Dendritic cell treated with granulocyte-macrophage colony-stimulating factor and Interleukin-4, amounts not matched to agents 40 ng/mL and 50 ng/mL, for 4 days (primary cell): ENCODE results near the gene GLUD1.
A peak's percentile ranks its signal among the peaks of the same experiment; 100 is the strongest.
"Not testable (repeated sequence)": the region's sequence is repeated elsewhere in the genome, so short reads cannot be mapped to it uniquely, and the experiment has no call there.

Experiments
- H3K27ac Mint-ChIP-seq: one replicate; pipeline ENCODE4 v1.8.0; 2022; ENCODE audit warnings: mild to moderate bottlenecking, mixed read lengths
- H3K27me3 Mint-ChIP-seq: one replicate; pipeline ENCODE4 v1.8.0; 2022; ENCODE audit warnings: mild to moderate bottlenecking, mixed read lengths
- H3K36me3 Mint-ChIP-seq: one replicate; pipeline ENCODE4 v1.8.0; 2022; ENCODE audit warnings: low read depth, mixed read lengths
- H3K4me1 Mint-ChIP-seq: one replicate; pipeline ENCODE4 v1.8.0; 2022; ENCODE audit warnings: low read depth, mixed read lengths
- H3K4me3 Mint-ChIP-seq: one replicate; pipeline ENCODE4 v1.8.0; 2022; ENCODE audit warnings: mild to moderate bottlenecking, moderate library complexity, mixed read lengths
- H3K9me3 Mint-ChIP-seq: one replicate; pipeline ENCODE4 v1.8.0; 2022; ENCODE audit warnings: mixed read lengths
- intact Hi-C: fragments of 100-400 bp; cut with micrococcal nuclease; formaldehyde crosslinking; loops from one replicate; pipeline ENCODE4 v1.15.0; 2022

The GLUD1 gene

GRCh38 chr10:87101996-87102395 is 7.4 kb upstream of the GLUD1 start:
- Mint-ChIP-seq H3K27me3 (no peaks in the 10 kb centered on the region), H3K27ac (no peak overlapping the region), H3K9me3 (no peaks in the 10 kb centered on the region), H3K36me3 (peaks cover 78% of the 10 kb centered on the region), H3K4me1 (peaks cover 9% of the 10 kb centered on the region), H3K4me3 (no peak overlapping the region)
- intact Hi-C loops, result no loop called here

DNA sequence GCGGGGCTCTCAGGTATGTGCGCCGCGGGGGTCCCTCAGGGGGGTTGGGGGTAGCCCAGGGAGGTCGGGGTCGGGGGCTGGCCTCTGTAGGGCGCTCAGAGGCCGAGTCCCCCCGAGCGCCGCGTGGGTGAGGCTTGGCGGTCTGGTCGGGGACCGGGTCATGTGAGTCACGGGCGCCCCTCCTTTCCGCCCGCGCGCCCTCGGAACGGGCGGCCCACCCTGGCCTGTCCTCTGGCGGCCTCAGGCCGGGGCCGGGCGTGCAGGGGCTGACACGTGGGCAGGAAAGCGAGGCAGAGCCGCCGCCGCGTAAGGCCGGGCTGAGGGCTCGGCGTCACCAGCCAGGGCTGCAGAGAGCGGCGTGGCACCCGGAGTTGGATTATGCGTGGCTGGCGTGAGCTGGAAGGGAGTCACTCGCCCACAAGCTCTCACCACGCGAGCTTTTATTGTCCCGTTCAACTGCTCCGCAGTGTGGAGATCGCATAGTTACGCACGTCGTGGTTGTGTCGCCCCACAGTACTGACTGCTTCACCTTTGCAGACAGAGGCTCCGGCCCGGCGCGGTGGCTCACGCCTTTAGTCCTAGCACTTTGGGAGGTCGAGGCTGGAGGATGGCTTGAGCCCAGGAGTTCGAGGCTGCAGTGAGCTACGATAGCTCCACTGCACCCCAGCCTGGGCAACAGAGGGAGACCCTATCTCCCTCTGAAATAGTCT is 748 bp upstream of the GLUD1 start:
- H3K27ac Mint-ChIP-seq, result peak overlapping the region; percentile 92
- intact Hi-C loops, result loop anchor here (2.0 kb wide), 1 partner anchor 41 kb away; no protein-coding TSS in a partner anchor
- peaks cover 65% of the 10 kb centered on the region for H3K36me3 Mint-ChIP-seq
- H3K4me3 Mint-ChIP-seq, result peak overlapping the region; percentile 78
- H3K27me3 Mint-ChIP-seq, result no peaks in the 10 kb centered on the region
- no peaks in the 10 kb centered on the region for H3K9me3 Mint-ChIP-seq
- peaks cover 40% of the 10 kb centered on the region for H3K4me1 Mint-ChIP-seq

DNA sequence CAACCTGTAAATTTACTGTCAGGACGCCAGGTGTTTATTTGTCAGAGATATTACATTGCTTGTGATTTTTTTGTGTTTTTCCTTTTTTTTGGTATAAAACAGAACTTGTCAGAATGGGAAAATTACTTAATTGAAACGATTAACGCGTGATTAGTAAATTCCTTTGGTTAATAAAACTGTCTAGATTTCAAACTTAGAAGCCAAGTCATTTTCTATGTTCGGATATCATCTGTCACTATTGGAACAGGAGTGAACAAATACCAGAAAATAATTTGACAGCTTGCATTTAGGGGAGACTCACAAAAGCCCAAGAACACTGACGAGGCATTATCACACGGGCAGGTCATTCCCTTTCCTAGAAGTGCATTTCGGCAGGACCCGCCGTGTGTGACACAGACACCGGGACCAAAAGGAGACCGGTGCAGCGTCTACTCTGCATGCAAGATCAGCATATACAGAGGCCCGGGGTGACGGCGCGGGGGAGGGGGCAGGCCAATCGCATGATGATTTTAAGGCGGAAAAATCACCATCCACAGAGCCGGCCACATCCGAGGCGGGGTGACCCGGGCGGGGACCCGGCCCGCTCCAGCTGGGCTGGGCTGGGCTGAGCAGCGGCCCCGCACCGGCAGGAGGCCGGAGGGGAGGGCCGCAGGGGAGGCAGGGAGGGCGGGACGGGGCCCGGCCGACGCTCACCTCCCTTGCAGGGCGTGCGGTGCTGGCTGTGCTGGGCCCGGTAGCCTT is 841 bp downstream of the GLUD1 start:
- Mint-ChIP-seq H3K27me3 (no peaks in the 10 kb centered on the region), H3K9me3 (no peaks in the 10 kb centered on the region), H3K4me1 (peaks cover 41% of the 10 kb centered on the region), H3K27ac (peak overlapping the region; percentile 92), H3K4me3 (peak overlapping the region; percentile 87), H3K36me3 (peaks cover 64% of the 10 kb centered on the region)
- intact Hi-C loops, result loop anchor here (2.0 kb wide), 1 partner anchor 39 kb away; no protein-coding TSS in a partner anchor

- no peaks in the 10 kb centered on the region for H3K27me3 Mint-ChIP-seq
- peak overlapping the region; percentile 92 for H3K27ac Mint-ChIP-seq
- H3K4me3 Mint-ChIP-seq, result peak overlapping the region; percentile 87
- H3K4me1 Mint-ChIP-seq, result peaks cover 41% of the 10 kb centered on the region
- no peaks in the 10 kb centered on the region for H3K9me3 Mint-ChIP-seq
- peaks cover 61% of the 10 kb centered on the region for H3K36me3 Mint-ChIP-seq
- intact Hi-C loops, result no loop called here
Observed at GRCh38 chr10:87092861-87093631, 1.6 kb downstream of the GLUD1 start.

DNA sequence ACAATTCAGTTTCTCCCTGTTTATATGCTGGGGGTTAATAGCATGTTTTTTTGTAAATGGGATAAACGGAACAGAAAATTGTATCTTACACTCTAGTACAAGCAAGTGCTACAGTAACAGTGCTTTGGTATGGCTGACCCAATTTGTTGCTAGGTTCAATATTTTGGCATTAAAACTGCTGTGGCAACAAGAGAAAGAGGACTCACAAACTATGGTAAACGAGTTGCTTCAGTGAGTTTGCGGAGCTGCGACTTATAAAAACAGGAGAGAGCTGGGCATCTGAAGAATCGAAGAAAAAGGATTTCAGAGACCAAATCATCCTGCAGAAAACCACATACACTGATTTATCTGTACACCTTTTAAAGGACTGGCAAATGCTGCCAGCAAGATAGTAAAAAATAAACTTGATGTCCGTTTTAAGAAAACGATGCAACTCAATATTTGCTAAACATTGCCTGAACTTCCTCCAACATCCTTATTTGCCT is 2.2 kb downstream of the GLUD1 start:
- Mint-ChIP-seq H3K27ac (peak overlapping the region; percentile 92), H3K27me3 (no peaks in the 10 kb centered on the region), H3K9me3 (no peaks in the 10 kb centered on the region), H3K36me3 (peaks cover 61% of the 10 kb centered on the region), H3K4me1 (peaks cover 47% of the 10 kb centered on the region), H3K4me3 (peak overlapping the region; percentile 87)
- intact Hi-C loops, result no loop called here

GRCh38 chr10:87090779-87091178 is 3.9 kb downstream of the GLUD1 start:
- H3K9me3 Mint-ChIP-seq, result no peaks in the 10 kb centered on the region
- H3K4me1 Mint-ChIP-seq, result peaks cover 58% of the 10 kb centered on the region
- intact Hi-C loops, result no loop called here
- no peak overlapping the region for H3K27ac Mint-ChIP-seq
- no peaks in the 10 kb centered on the region for H3K27me3 Mint-ChIP-seq
- H3K4me3 Mint-ChIP-seq, result no peak overlapping the region
- H3K36me3 Mint-ChIP-seq, result peaks cover 72% of the 10 kb centered on the region

DNA sequence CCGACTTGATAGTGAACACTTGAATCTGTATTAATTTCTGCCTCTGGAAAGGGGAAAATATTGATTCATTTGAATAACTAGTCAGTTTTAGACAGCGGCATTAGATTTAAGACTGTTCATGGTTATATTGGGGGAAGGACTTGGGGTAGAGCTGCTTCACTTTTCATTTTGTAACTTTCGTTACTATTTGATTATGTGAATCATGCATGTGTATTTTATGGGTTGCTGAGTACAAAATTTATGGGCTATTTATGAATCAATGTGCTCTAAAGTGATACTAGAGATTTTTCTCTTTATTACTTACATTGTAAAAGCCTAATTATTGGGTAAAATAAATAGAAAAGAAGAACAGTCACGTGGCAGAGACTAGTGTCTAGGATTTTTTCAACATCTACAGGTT is 4.9 kb downstream of the GLUD1 start:
- Mint-ChIP-seq H3K36me3 (peaks cover 68% of the 10 kb centered on the region), H3K27me3 (no peaks in the 10 kb centered on the region), H3K4me3 (no peak overlapping the region), H3K4me1 (peaks cover 63% of the 10 kb centered on the region), H3K9me3 (no peaks in the 10 kb centered on the region), H3K27ac (no peak overlapping the region)
- intact Hi-C loops, result no loop called here

DNA sequence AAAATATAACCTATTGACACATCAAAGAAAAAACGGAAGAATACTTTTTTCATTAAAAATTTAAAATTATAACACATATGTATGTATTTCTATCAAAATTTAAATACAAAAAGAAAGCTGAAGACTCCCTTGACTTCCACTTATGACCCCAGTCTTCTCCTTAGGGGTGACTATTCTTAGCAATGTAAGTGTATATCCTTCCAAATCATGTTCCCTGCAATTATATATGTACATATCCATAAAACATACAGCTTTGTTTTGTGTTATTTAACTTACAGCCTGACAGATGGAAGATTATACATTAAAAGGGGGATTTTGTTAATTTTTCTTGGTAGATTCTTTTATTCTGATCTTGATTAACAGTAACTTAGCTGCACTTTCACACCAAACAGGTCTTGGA is 9.1 kb downstream of the GLUD1 start:
- Mint-ChIP-seq H3K4me1 (peaks cover 56% of the 10 kb centered on the region), H3K4me3 (no peak overlapping the region), H3K27ac (no peak overlapping the region), H3K9me3 (no peaks in the 10 kb centered on the region), H3K36me3 (peaks cover 58% of the 10 kb centered on the region), H3K27me3 (no peaks in the 10 kb centered on the region)
- intact Hi-C loops, result no loop called here

DNA sequence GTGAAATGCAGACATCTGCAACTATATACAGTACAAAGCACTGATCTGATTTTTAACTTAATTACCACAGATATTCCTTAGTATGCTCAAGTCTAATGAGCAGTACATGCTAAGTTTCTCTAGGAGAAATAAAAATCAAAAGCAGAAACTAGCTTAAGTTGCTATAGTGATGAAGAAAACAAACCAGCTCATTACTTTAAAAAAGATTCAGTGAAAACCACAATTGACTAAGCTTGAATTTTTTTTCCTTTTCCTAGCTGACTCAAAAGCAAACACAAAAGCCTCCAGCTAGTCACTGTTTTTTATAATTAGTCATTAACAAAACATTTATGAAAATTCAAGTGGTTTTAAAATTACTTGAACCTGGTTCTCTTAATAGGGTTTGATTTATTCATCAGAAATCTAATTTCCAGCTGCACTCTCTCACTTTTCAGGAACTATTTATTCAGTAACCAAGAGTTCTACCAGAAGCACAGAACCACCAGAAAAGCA is 10.3 kb downstream of the GLUD1 start:
- peaks cover 60% of the 10 kb centered on the region for H3K36me3 Mint-ChIP-seq
- H3K27ac Mint-ChIP-seq, result peak overlapping the region; percentile 83
- intact Hi-C loops, H3K4me3 Mint-ChIP-seq, H3K27me3 Mint-ChIP-seq, H3K9me3 Mint-ChIP-seq: not testable (repeated sequence)
- H3K4me1 Mint-ChIP-seq, result peaks cover 54% of the 10 kb centered on the region

DNA sequence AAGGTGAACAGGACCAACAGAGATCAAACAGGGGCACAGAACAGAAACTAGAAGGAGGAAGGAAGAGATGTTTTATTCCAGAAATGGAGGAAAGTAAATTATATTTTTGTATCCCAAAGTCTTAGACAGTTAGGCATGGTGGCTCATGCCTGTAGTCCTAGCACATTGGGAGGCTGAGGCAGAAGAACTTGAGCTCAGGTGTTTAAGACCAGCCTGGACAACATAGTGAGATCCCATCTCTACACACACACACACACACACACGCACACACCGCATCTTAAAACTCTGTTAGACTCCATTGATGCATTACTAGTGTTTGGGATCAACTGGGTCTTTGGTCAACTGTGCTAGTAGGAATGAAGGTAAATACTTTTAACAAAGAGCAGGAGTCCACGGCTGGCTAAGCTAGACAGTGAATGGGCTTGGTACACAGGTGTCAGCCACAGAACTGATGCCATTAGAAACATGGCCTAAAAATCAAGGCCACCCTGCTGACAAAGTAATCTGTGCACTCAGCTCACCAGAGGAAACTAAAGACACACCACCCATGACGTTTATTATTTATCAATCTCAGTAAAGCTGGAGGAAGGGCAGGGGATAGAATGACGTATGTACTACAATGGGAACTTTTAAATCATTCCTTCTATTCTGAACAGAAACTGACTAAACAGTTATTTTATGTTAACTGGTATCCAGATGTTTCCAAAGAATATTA is 10.9 kb downstream of the GLUD1 start:
- peak overlapping the region; percentile 83 for H3K27ac Mint-ChIP-seq
- H3K27me3 Mint-ChIP-seq, H3K9me3 Mint-ChIP-seq, H3K4me3 Mint-ChIP-seq, intact Hi-C loops: not testable (repeated sequence)
- H3K36me3 Mint-ChIP-seq, result peaks cover 56% of the 10 kb centered on the region
- peaks cover 54% of the 10 kb centered on the region for H3K4me1 Mint-ChIP-seq

- H3K27me3 Mint-ChIP-seq, H3K9me3 Mint-ChIP-seq, intact Hi-C loops, H3K4me3 Mint-ChIP-seq: not testable (repeated sequence)
- Mint-ChIP-seq H3K27ac (peak overlapping the region; percentile 28), H3K4me1 (peaks cover 45% of the 10 kb centered on the region), H3K36me3 (peaks cover 52% of the 10 kb centered on the region)
Observed at GRCh38 chr10:87082219-87082618, 12.4 kb downstream of the GLUD1 start.

GRCh38 chr10:87081574-87081973 is 13.1 kb downstream of the GLUD1 start:
- H3K27me3 Mint-ChIP-seq, H3K4me3 Mint-ChIP-seq, intact Hi-C loops, H3K27ac Mint-ChIP-seq, H3K9me3 Mint-ChIP-seq: not testable (repeated sequence)
- peaks cover 40% of the 10 kb centered on the region for H3K4me1 Mint-ChIP-seq
- H3K36me3 Mint-ChIP-seq, result peaks cover 46% of the 10 kb centered on the region

DNA sequence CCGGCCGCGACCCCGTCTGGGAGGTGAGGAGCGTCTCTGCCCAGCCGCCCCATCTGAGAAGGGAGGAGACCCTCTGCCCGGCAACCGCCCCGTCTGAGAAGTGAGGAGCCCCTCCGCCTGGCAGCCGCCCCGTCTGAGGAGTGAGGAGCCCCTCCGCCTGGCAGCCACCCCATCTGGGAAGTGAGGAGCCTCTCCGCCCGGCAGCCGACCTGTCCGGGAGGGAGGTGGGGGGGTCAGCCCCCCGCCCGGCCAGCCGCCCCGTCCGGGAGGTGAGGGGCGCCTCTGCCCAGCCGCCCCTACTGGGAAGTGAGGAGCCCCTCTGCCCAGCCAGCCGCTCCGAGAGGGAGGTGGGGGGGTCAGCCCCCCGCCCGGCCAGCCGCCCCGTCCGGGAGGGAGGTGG is 14.0 kb downstream of the GLUD1 start:
- H3K27me3 Mint-ChIP-seq, H3K4me3 Mint-ChIP-seq, H3K27ac Mint-ChIP-seq, H3K9me3 Mint-ChIP-seq, intact Hi-C loops: not testable (repeated sequence)
- H3K36me3 Mint-ChIP-seq, result peaks cover 42% of the 10 kb centered on the region
- H3K4me1 Mint-ChIP-seq, result peaks cover 31% of the 10 kb centered on the region
